Parathyroid adenoma (tissue), 2 donors: ENCODE results near the gene RASEF.

Experiments
- H2AFZ ChIP-seq: fragments of 300-600 bp; sonication (generic); one replicate; pipeline ENCODE4 v1.7.0; 2017; ENCODE audit warnings: antibody characterized with exemption, mild to moderate bottlenecking
- H3K27ac ChIP-seq: fragments of 300-600 bp; sonication (generic); one replicate; pipeline ENCODE4 v1.7.0; 2017
- H3K27me3 ChIP-seq: fragments of 300-600 bp; sonication (generic); one replicate; pipeline ENCODE4 v1.7.0; 2017; ENCODE audit warnings: low read length; ENCODE audit not compliant: control insufficient read depth, insufficient read depth
- H3K36me3 ChIP-seq: fragments of 300-600 bp; sonication (generic); one replicate; pipeline ENCODE4 v1.7.0; 2017; ENCODE audit warnings: low read length; ENCODE audit not compliant: control insufficient read depth, insufficient read depth
- H3K4me1 ChIP-seq: fragments of 300-600 bp; sonication (generic); one replicate; pipeline ENCODE4 v1.7.0; 2017; ENCODE audit warnings: control low read depth
- H3K4me2 ChIP-seq: fragments of 300-600 bp; sonication (generic); one replicate; pipeline ENCODE4 v1.7.0; 2017; ENCODE audit warnings: low read length
- H3K4me3 ChIP-seq: fragments of 300-600 bp; sonication (generic); one replicate; pipeline ENCODE4 v1.7.0; 2017; ENCODE audit warnings: low read depth, low read length
- H3K79me2 ChIP-seq: fragments of 300-600 bp; sonication (generic); one replicate; pipeline ENCODE4 v1.7.0; 2017; ENCODE audit warnings: control low read depth
- H3K9ac ChIP-seq: fragments of 300-600 bp; sonication (generic); one replicate; pipeline ENCODE4 v1.7.0; 2017; ENCODE audit warnings: mild to moderate bottlenecking
- H3K9me3 ChIP-seq: fragments of 300-600 bp; sonication (generic); one replicate; pipeline ENCODE4 v1.7.0; 2017; ENCODE audit warnings: low read length; ENCODE audit not compliant: control insufficient read depth
- TF ChIP-seq, protein P1 (sequence below): fragments of 300-600 bp; sonication (generic); IDR thresholded peaks from one replicate; pipeline ENCODE4 v1.7.0; 2017; ENCODE audit warnings: antibody characterized with exemption, mild to moderate bottlenecking
- donor health status: primary hyperparathyroidism.

Gene RASEF

DNA sequence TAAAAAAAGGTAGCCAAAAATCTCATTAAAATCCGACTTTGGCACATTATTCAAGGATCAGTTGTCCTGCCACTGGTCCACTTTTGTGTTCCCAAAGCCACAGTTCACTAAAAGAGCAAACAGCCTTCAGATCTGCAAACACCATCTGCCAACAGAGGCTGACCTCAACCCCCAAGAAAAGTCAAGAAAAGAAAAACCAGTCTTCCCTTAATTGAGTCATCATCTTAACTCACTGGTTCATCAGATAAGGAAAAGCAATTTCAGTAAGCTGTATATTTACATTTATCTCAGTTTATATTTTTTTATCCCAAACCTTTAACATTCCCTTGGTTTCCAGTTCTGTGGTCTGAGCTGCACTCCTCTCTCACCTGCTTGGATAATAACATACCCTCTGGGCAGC is 21.2 kb downstream of the RASEF start:
- Histone ChIP-seq H3K27ac (no peak overlapping the region), H3K36me3 (no peaks in the 10 kb centered on the region), H2AFZ (no peak overlapping the region), H3K4me2 (no peak overlapping the region), H3K9ac (no peak overlapping the region), H3K79me2 (no peaks in the 10 kb centered on the region), H3K4me3 (no peak overlapping the region), H3K4me1 (no peaks in the 10 kb centered on the region), H3K27me3 (no peaks in the 10 kb centered on the region), H3K9me3 (no peaks in the 10 kb centered on the region)
- TF ChIP-seq, protein P1, sequence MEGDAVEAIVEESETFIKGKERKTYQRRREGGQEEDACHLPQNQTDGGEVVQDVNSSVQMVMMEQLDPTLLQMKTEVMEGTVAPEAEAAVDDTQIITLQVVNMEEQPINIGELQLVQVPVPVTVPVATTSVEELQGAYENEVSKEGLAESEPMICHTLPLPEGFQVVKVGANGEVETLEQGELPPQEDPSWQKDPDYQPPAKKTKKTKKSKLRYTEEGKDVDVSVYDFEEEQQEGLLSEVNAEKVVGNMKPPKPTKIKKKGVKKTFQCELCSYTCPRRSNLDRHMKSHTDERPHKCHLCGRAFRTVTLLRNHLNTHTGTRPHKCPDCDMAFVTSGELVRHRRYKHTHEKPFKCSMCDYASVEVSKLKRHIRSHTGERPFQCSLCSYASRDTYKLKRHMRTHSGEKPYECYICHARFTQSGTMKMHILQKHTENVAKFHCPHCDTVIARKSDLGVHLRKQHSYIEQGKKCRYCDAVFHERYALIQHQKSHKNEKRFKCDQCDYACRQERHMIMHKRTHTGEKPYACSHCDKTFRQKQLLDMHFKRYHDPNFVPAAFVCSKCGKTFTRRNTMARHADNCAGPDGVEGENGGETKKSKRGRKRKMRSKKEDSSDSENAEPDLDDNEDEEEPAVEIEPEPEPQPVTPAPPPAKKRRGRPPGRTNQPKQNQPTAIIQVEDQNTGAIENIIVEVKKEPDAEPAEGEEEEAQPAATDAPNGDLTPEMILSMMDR = no peak

DNA sequence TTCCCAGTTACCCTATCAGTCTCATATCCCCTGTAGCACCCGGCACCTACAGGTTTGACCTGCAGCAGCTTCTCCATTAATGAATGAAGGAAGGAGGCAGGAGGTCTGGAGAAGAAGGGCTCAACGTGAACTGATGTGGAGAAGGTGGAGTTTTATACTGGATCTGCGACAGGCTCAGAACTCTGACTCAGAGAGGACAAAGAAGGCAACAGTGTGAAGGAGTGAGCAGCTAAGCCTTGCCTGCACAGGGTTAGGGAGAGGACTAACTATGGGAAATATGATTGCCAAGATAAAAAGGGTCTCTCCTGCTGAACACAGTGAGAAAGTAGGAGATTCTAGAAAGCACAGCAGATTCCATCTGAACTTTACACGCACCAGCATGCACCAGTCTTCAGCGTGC is 23.6 kb downstream of the RASEF start:
- no peaks in the 10 kb centered on the region for H3K4me1 ChIP-seq
- H3K4me3 ChIP-seq = no peak overlapping the region
- no peak overlapping the region for H3K9ac ChIP-seq
- H3K27me3 ChIP-seq = no peaks in the 10 kb centered on the region
- no peak overlapping the region for H3K4me2 ChIP-seq
- H2AFZ ChIP-seq = no peak overlapping the region
- TF ChIP-seq, protein P1 = no peak
- no peaks in the 10 kb centered on the region for H3K36me3 ChIP-seq
- H3K9me3 ChIP-seq = no peaks in the 10 kb centered on the region
- H3K27ac ChIP-seq = no peak overlapping the region
- no peaks in the 10 kb centered on the region for H3K79me2 ChIP-seq

DNA sequence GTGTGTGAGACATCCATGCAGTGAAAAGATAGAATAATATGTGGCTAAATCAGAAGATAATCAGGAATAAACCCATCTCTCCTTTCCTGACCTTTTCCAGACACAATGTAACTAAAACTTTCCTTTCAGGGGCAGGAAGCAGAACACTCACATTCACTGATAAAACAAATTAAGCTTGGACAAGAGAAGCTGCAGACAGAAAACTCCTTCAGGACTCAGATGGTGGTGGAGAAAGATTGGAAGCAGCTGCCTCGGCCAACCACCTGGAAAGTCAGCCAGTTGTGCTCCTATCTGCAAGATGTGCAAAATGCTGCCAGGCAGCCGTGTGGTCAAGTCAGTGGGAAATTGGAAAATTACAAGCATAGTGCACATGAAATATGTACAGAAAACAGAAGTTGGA is 26.9 kb downstream of the RASEF start:
- no peak overlapping the region for H3K27ac ChIP-seq
- no peak overlapping the region for H3K4me3 ChIP-seq
- no peaks in the 10 kb centered on the region for H3K4me1 ChIP-seq
- H2AFZ ChIP-seq = no peak overlapping the region
- H3K36me3 ChIP-seq = no peaks in the 10 kb centered on the region
- no peaks in the 10 kb centered on the region for H3K27me3 ChIP-seq
- H3K9ac ChIP-seq = no peak overlapping the region
- TF ChIP-seq, protein P1 = no peak
- H3K9me3 ChIP-seq = no peaks in the 10 kb centered on the region
- no peak overlapping the region for H3K4me2 ChIP-seq
- no peaks in the 10 kb centered on the region for H3K79me2 ChIP-seq

DNA sequence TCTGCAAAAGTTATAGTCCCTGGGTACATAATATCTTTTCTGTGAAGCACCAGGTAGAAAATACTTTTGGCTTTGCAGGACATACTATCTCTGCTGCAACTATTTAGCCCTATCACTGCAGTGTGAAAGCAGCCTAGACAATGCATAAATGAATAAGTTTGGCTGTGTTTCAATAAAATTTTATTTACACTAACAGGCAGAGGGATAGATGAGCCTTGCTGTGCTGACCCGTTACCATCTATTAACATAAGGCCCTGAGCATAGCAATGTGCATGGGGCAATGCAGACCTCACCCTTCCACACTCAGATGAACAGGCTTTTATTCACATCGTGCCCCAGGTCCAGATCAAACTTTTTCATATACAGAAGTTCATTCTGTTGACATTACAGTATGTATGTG is 27.8 kb downstream of the RASEF start:
- Histone ChIP-seq H3K4me1 (no peaks in the 10 kb centered on the region), H3K9me3 (no peaks in the 10 kb centered on the region), H3K4me3 (no peak overlapping the region), H3K4me2 (no peak overlapping the region), H3K9ac (no peak overlapping the region), H3K79me2 (no peaks in the 10 kb centered on the region), H3K36me3 (no peaks in the 10 kb centered on the region), H3K27me3 (no peaks in the 10 kb centered on the region), H3K27ac (no peak overlapping the region), H2AFZ (no peak overlapping the region)
- TF ChIP-seq, protein P1 = no peak

DNA sequence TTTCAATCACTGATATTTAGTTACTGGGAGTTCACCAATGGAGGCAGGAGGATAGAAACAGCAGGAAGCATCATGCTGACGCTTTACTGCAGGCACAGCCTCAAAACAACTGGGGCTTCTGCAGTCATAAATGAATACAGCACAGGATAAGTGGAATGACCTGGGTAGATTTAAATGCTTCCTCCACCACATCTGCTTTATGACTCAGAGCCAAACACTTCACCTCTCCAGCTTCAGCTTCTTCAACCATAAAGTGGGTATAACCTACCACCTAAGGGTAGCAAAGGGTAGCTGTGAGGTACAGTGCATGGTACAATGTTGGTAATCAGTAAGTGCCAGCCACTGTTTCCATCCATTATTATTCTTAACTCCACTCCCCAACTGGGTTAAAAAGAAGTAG is 28.4 kb downstream of the RASEF start:
- no peaks in the 10 kb centered on the region for H3K36me3 ChIP-seq
- TF ChIP-seq, protein P1 = no peak

More for the DNA sequence above, 28.4 kb downstream of the RASEF start:
- H3K27ac ChIP-seq = no peak overlapping the region
- H3K4me3 ChIP-seq = no peak overlapping the region
- H3K79me2 ChIP-seq = no peaks in the 10 kb centered on the region
- no peak overlapping the region for H2AFZ ChIP-seq
- H3K27me3 ChIP-seq = no peaks in the 10 kb centered on the region
- H3K4me2 ChIP-seq = no peak overlapping the region
- no peaks in the 10 kb centered on the region for H3K4me1 ChIP-seq
- no peaks in the 10 kb centered on the region for H3K9me3 ChIP-seq
- H3K9ac ChIP-seq = no peak overlapping the region
